ENCODE results near the gene TSHZ2. TPM values are rescaled to one million over a fixed set of nuclear protein-coding genes. Genes with fewer than 3 reads are reported as not detected.

TSHZ2 gene
- total RNA-seq, 1 experiment from 2014 or later, result 0.07 TPM

DNA sequence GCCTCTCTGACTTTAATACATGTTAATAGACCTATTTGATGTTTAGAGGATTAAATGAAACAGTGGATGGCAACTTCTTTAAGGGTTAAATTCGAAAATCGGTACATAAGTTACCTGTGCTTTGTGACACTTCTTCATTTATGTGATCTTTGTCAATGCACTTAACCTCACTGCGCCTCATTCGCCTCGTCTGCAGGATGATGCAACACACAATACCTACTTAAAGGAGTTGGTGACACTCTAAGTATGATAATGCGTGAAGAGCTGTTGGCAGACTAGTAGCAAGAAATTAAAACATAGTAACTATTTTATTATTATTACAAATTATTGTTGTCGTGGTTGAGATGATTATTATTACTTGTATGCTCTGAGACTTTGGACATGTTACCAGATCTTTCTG lies 92.8 kb downstream of the TSHZ2 start:
- no peaks in the 10 kb centered on the region for H3K4me1 ChIP-seq (ENCODE audit: control insufficient read depth in 1 of 2, insufficient read depth in 2 of 2, low read length in 2 of 2)
- no peaks in the 10 kb centered on the region for H3K79me2 ChIP-seq (ENCODE audit: insufficient read depth, low read length)
- H3K27me3 ChIP-seq (ENCODE audit: insufficient read depth, low read length), result peaks cover 25% of the 10 kb centered on the region; the same call in 1 of the 2 replicates
- intact Hi-C loops (cut with micrococcal nuclease), result no loop called here
- ChIA-PET RAD21 (ENCODE audit: low non-redundant PET in 1 of 2, low total read pairs in 2 of 2, uncharacterized antibody in 2 of 2, unreplicated experiment in 2 of 2) (no interaction called here), POLR2A (no interaction called here), CTCF (no interaction called here)
- H3K9ac ChIP-seq (ENCODE audit: low read length), result no peak overlapping the region
- H2AFZ ChIP-seq (ENCODE audit: low read depth, low read length, poor library complexity, severe bottlenecking), result no peak overlapping the region
- BruUV-seq (replicated peaks), result no TSS peak
- TF ChIP-seq ZFX (IDR thresholded peaks at IDR 0.05) (no peak), SRF (IDR thresholded peaks at IDR 0.05; ENCODE audit: low read depth) (no peak), POLR2AphosphoS5 (IDR thresholded peaks at IDR 0.05; ENCODE audit: low read depth, low read length) (no peak), SIN3A (IDR thresholded peaks at IDR 0.05; ENCODE audit: low read depth) (no peak), EGR1 (IDR thresholded peaks at IDR 0.05; ENCODE audit: low read depth) (no peak), CTCF (IDR thresholded peaks at IDR 0.05 in 2 of 3, conservative IDR thresholded peaks at IDR 0.05 in 1 of 3; ENCODE audit: borderline replicate concordance in 1 of 3, insufficient read depth in 1 of 3, low read depth in 2 of 3, low read length in 2 of 3) (no peak), JUND (IDR thresholded peaks at IDR 0.05) (no peak), ELF1 (IDR thresholded peaks at IDR 0.05; ENCODE audit: borderline replicate concordance, low read depth) (no peak), TCF7L2 (IDR thresholded peaks at IDR 0.05; ENCODE audit: borderline replicate concordance, extremely low read depth, insufficient read depth, insufficient read length) (no peak), EZH2phosphoT487 (IDR thresholded peaks at IDR 0.05; ENCODE audit: borderline replicate concordance) (no peak), MAX (IDR thresholded peaks at IDR 0.05) (no peak), SP1 (IDR thresholded peaks at IDR 0.05; ENCODE audit: low read depth) (no peak), YY1 (IDR thresholded peaks at IDR 0.05; ENCODE audit: extremely low read depth, insufficient replicate concordance, low read depth, low read length) (no peak), POLR2A (IDR thresholded peaks at IDR 0.05; ENCODE audit: borderline replicate concordance, extremely low read depth, insufficient read depth, insufficient read length) (no peak), CEBPB (IDR thresholded peaks at IDR 0.05; ENCODE audit: low read depth) (no peak)
- TF ChIP-seq, protein P1, sequence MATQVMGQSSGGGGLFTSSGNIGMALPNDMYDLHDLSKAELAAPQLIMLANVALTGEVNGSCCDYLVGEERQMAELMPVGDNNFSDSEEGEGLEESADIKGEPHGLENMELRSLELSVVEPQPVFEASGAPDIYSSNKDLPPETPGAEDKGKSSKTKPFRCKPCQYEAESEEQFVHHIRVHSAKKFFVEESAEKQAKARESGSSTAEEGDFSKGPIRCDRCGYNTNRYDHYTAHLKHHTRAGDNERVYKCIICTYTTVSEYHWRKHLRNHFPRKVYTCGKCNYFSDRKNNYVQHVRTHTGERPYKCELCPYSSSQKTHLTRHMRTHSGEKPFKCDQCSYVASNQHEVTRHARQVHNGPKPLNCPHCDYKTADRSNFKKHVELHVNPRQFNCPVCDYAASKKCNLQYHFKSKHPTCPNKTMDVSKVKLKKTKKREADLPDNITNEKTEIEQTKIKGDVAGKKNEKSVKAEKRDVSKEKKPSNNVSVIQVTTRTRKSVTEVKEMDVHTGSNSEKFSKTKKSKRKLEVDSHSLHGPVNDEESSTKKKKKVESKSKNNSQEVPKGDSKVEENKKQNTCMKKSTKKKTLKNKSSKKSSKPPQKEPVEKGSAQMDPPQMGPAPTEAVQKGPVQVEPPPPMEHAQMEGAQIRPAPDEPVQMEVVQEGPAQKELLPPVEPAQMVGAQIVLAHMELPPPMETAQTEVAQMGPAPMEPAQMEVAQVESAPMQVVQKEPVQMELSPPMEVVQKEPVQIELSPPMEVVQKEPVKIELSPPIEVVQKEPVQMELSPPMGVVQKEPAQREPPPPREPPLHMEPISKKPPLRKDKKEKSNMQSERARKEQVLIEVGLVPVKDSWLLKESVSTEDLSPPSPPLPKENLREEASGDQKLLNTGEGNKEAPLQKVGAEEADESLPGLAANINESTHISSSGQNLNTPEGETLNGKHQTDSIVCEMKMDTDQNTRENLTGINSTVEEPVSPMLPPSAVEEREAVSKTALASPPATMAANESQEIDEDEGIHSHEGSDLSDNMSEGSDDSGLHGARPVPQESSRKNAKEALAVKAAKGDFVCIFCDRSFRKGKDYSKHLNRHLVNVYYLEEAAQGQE (IDR thresholded peaks at IDR 0.05; ENCODE audit: low read depth), result no peak
- no peak overlapping the region for H3K27ac ChIP-seq (ENCODE audit: low read depth, low read length)
- no peaks in the 10 kb centered on the region for H3K9me2 ChIP-seq (ENCODE audit: insufficient read depth)
- ATAC-seq, result no peak
- no peak overlapping the region for H3K4me3 ChIP-seq (replicated peaks in 1 of 2; ENCODE audit: low read depth in 1 of 2, low read length in 2 of 2)
- no peaks in the 10 kb centered on the region for H3K9me3 ChIP-seq (ENCODE audit: control insufficient read depth in 1 of 2, insufficient read depth in 1 of 2, low read depth in 1 of 2, low read length in 2 of 2)
- no peak overlapping the region for H3K4me2 ChIP-seq (ENCODE audit: low read length)
- no peaks in the 10 kb centered on the region for H4K20me1 ChIP-seq (ENCODE audit: insufficient read depth)
- no peaks in the 10 kb centered on the region for H3K36me3 ChIP-seq (ENCODE audit: control insufficient read depth in 1 of 2, insufficient read depth in 2 of 2, low read length in 2 of 2)
- no peak for DNase-seq (ENCODE audit: low read depth, low spot score)

Measured in HCT116 (cell line).